Measurements from ENCODE around the gene LIN7C. TPM values are rescaled to one million over a fixed set of nuclear protein-coding genes. Genes with fewer than 3 reads are reported as not detected.

Gene LIN7C
- total and polyA plus RNA-seq, 2 of the 8 experiments (the other 6 are each of a cell fraction or from before 2014, with no cell fraction given): 10.5 to 42.7 TPM

DNA sequence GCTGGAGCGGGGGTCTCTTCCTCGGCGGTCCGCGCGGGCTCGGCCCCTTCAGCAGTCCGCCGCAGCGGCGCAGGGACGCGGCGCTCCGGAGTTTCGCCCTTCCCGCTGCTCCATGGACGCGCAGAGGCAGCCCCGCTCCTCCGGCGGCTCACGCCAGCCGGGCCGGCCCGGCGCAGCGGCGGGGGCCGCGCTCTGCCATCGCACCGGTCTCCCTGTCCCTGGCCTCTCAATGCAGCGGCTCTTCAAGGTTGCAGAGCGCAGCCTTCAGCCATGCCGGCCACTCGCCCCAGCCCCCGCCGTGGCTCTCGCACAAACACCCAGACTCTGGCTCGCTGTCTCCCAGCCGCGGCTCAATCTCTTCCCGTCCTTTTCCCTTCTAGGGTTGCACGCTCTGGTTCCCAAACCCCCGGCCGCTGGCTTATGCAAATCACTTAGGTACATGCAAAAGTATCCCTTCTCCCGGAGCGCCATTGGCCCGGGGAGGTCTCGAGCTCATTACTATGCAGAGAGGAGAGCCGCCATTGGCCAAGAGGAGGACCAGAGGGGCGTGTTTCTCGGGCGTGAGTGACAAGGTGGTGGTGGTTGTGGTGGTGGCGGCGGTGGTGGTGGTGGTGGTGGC, 34.1 kb downstream of the LIN7C start, which contains the start of gene LGR4:
Gene LGR4 (minus strand): TSS at position 393 of the 619 bp plus-strand sequence. CDS start 488 bp downstream, outside the sequence.
- peak within 1 kb of the TSS; percentile 82 to 95 for H3K4me2 ChIP-seq (ENCODE audit: insufficient read depth in 1 of 2, low read depth in 2 of 2, low read length in 2 of 2)
- H4K5ac ChIP-seq (ENCODE audit: insufficient read length, low read depth, low read length): peak within 1 kb of the TSS; percentile 82
- peaks cover 39 to 45% of the 10 kb centered on the region in 2 experiments for H3K79me2 ChIP-seq (ENCODE audit: control insufficient read depth in 1 of 2, insufficient read depth in 2 of 2, low read length in 2 of 2)
- peak within 1 kb of the TSS; percentile 88 for H2BK5ac ChIP-seq (ENCODE audit: low read depth, low read length)
- no peak within 1 kb of the TSS for H2BK20ac ChIP-seq (ENCODE audit: low read length)
- H3K9ac ChIP-seq (replicated peaks in 1 of 4; ENCODE audit: extremely low read depth in 1 of 4, low read depth in 3 of 4, low read length in 3 of 4): peak within 1 kb of the TSS; percentile 78 to 97 (median 86)
- H2BK12ac ChIP-seq (ENCODE audit: low read depth, low read length): 0 out of 2 replicates have a peak within 1 kb of the TSS, but pooled peaks have one; percentile 75
- H2AFZ ChIP-seq (ENCODE audit: low read length): peak within 1 kb of the TSS; percentile 68
- H3K56ac ChIP-seq (replicated peaks; ENCODE audit: insufficient read length, low read depth, low read length): peak within 1 kb of the TSS; percentile 11
- WGBS, 2 experiments (ENCODE audit: extremely low coverage in 1 of 2, insufficient coverage in 1 of 2, insufficient read length in 1 of 2, insufficient replicate concordance in 2 of 2, low coverage in 1 of 2, low lambda C conversion rate in 2 of 2, missing lambda C conversion rate in 1 of 2): 1% methylated on average over 39 of the region's 57 CpGs; no CpG with 5 or more reads in 1 of the 2 experiments
- DNase-seq (ENCODE audit: low read depth in 1 of 2, low spot score in 2 of 2) (peak; percentile 91 to 97), FAIRE-seq (peak; percentile 92)
- H3K14ac ChIP-seq (ENCODE audit: insufficient read length): no peak within 1 kb of the TSS
- CTCF ChIA-PET (ENCODE audit: partially characterized antibody): interaction anchor here (0.8 to 4.7 kb wide), 2 partner anchors 13 to 28 kb away, joined by 3 to 36 read pairs; no protein-coding TSS in a partner anchor
- H4K91ac ChIP-seq (replicated peaks; ENCODE audit: insufficient read length, low read length): peak within 1 kb of the TSS; percentile 48
- H3K9me3 ChIP-seq (ENCODE audit: insufficient read depth in 2 of 2, low read depth in 1 of 2, low read length in 1 of 2): no peaks in the 10 kb centered on the region
- no peaks in the 10 kb centered on the region; a peak in 1 of 7 replicates for H3K27me3 ChIP-seq (replicated peaks in 1 of 4; ENCODE audit: control insufficient read depth in 3 of 4, extremely low read depth in 1 of 4, insufficient read depth in 3 of 4, low read length in 3 of 4)
- H2BK15ac ChIP-seq (ENCODE audit: low read length): no peak within 1 kb of the TSS
- H3K79me1 ChIP-seq (ENCODE audit: low read depth, low read length): peaks cover 5% of the 10 kb centered on the region; the same call in 1 of the 2 replicates
- H3K36me3 ChIP-seq (ENCODE audit: control insufficient read depth in 2 of 4, insufficient read depth in 4 of 4, low read length in 3 of 4): no peaks in the 10 kb centered on the region
- no peak within 1 kb of the TSS for H2BK120ac ChIP-seq (replicated peaks; ENCODE audit: low read depth, low read length)
- POLR2A ChIA-PET (ENCODE audit: partially characterized antibody): interaction anchor here (0.7 to 2.0 kb wide), 12 partner anchors 8 to 253 kb away, joined by 3 to 19 read pairs (median 3); no protein-coding TSS in a partner anchor
- H3K4ac ChIP-seq (replicated peaks; ENCODE audit: insufficient read length, low read depth, low read length): peak within 1 kb of the TSS; percentile 24
- peaks cover 0 to 14% (median 5%) of the 10 kb centered on the region in 4 experiments; a peak in 5 of 7 replicates for H3K4me1 ChIP-seq (replicated peaks in 1 of 4; ENCODE audit: control insufficient read depth in 3 of 4, insufficient read depth in 4 of 4, low read length in 3 of 4)
- peak within 1 kb of the TSS; percentile 80 to 94 (median 86) for H3K4me3 ChIP-seq (ENCODE audit: extremely low read depth in 1 of 4, insufficient read depth in 2 of 4, low read depth in 3 of 4, low read length in 4 of 4)
- peak within 1 kb of the TSS; percentile 88 for H4K8ac ChIP-seq (ENCODE audit: extremely low read depth, insufficient read depth, low read length)
- peak within 1 kb of the TSS; percentile 96 for H3K18ac ChIP-seq (ENCODE audit: extremely low read depth, low read length)
- no peak within 1 kb of the TSS for H3K23ac ChIP-seq (ENCODE audit: insufficient read length)
- H4K20me1 ChIP-seq (replicated peaks in 1 of 2; ENCODE audit: control insufficient read depth in 1 of 2, insufficient read depth in 2 of 2, low read length in 2 of 2): peaks cover 13 to 14% of the 10 kb centered on the region in 2 experiments
- H3K27ac ChIP-seq (ENCODE audit: low read depth, low read length): peak within 1 kb of the TSS; percentile 84
- no peak within 1 kb of the TSS for H2AK5ac ChIP-seq (ENCODE audit: low read depth, low read length)
- H3K23me2 ChIP-seq (ENCODE audit: low read depth, low read length): peaks cover 12% of the 10 kb centered on the region; the same call in 1 of the 2 replicates
- TF ChIP-seq POLR2A (IDR thresholded peaks at IDR 0.05; ENCODE audit: control extremely low read depth in 1 of 2, low read depth in 2 of 2, low read length in 2 of 2): peak; percentile 73 to 80
- TF ChIP-seq SP4 (IDR thresholded peaks at IDR 0.05; ENCODE audit: low read length): peak; percentile 64; the same call in 1 of the 2 replicates
- TF ChIP-seq PHF8 (conservative IDR thresholded peaks at IDR 0.05; ENCODE audit: low read depth, low read length): peak; percentile 61; the same call in 1 of the 2 replicates
- TF ChIP-seq, protein P1, sequence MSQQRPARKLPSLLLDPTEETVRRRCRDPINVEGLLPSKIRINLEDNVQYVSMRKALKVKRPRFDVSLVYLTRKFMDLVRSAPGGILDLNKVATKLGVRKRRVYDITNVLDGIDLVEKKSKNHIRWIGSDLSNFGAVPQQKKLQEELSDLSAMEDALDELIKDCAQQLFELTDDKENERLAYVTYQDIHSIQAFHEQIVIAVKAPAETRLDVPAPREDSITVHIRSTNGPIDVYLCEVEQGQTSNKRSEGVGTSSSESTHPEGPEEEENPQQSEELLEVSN (IDR thresholded peaks at IDR 0.05): no peak
- peak; percentile 46 for TF ChIP-seq KDM4A (IDR thresholded peaks at IDR 0.05; ENCODE audit: low read depth, low read length, severe bottlenecking)
- TF ChIP-seq TAF7 (optimal IDR thresholded peaks at IDR 0.05; ENCODE audit: borderline replicate concordance, low read depth, low read length): peak; percentile 94
- TF ChIP-seq BRCA1 (IDR thresholded peaks at IDR 0.05; ENCODE audit: low read depth, low read length): no peak
- peak; percentile 56 for TF ChIP-seq ASH2L (IDR thresholded peaks at IDR 0.05; ENCODE audit: low read length)
- no peak for TF ChIP-seq RXRA (IDR thresholded peaks at IDR 0.05; ENCODE audit: insufficient read depth, low read depth, low read length)
- peak; percentile 40; the same call in 1 of the 2 replicates for TF ChIP-seq YY1 (IDR thresholded peaks at IDR 0.05; ENCODE audit: low read depth, low read length)
- TF ChIP-seq, protein P2, sequence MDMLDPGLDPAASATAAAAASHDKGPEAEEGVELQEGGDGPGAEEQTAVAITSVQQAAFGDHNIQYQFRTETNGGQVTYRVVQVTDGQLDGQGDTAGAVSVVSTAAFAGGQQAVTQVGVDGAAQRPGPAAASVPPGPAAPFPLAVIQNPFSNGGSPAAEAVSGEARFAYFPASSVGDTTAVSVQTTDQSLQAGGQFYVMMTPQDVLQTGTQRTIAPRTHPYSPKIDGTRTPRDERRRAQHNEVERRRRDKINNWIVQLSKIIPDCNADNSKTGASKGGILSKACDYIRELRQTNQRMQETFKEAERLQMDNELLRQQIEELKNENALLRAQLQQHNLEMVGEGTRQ (IDR thresholded peaks at IDR 0.05; ENCODE audit: low read length): no peak
